H1 (cell line): ENCODE data around the gene BACE1. TPM values are rescaled to one million over a fixed set of nuclear protein-coding genes. Genes with fewer than 3 reads are reported as not detected.

Experiments used
- CTCF ChIA-PET: fragments of 300-600 bp; sonication (Branson Sonifier 250); formaldehyde crosslinking; loops from one replicate; lab custom pipeline; 2021; ENCODE audit not compliant: partially characterized antibody; lab: Charles Lee
- POLR2A ChIA-PET: fragments of 300-600 bp; sonication (Branson Sonifier 250); formaldehyde crosslinking; loops from one replicate; lab custom pipeline; 2021; ENCODE audit warnings: inconsistent platforms; ENCODE audit not compliant: partially characterized antibody; lab: Charles Lee
- DNase-seq, 2 experiments: peaks; one replicate each; pipeline versions ENCODE4 v3.0.0 to v3.0.0-alpha.2; 2010 to 2022; ENCODE audit warnings: low spot score in 2 of 2, low read depth in 1 of 2, mixed read lengths in 1 of 2
- FAIRE-seq: peaks from 2 replicates; lab custom pipeline; 2011; peaks lifted over from hg19 to GRCh38; lab: Jason Lieb, UNC
- H2AFZ ChIP-seq: 2 replicates; pipeline ENCODE4 v1.8.1; 2012; ENCODE audit warnings: low read length, inconsistent platforms
- H2AK5ac ChIP-seq: 2 replicates; pipeline ENCODE4 v1.6.1; 2013; ENCODE audit warnings: low read depth, low read length
- H2BK120ac ChIP-seq: replicated peaks from 2 replicates; pipeline ENCODE3; 2013; ENCODE audit warnings: low read depth, low read length, inconsistent platforms
- H2BK12ac ChIP-seq: 2 replicates; pipeline ENCODE4 v1.6.1; 2013; ENCODE audit warnings: low read depth, low read length
- H2BK15ac ChIP-seq: 2 replicates; pipeline ENCODE4 v1.6.1; 2013; ENCODE audit warnings: low read length
- H2BK20ac ChIP-seq: 2 replicates; pipeline ENCODE4 v1.6.1; 2013; ENCODE audit warnings: low read length
- H2BK5ac ChIP-seq: 2 replicates; pipeline ENCODE4 v1.6.1; 2013; ENCODE audit warnings: low read depth, low read length
- H3K14ac ChIP-seq: 2 replicates; pipeline ENCODE4 v1.6.1; 2013; ENCODE audit warnings: inconsistent platforms; ENCODE audit not compliant: insufficient read length
- H3K18ac ChIP-seq: 2 replicates; pipeline ENCODE4 v1.6.1; 2013; ENCODE audit warnings: low read length; ENCODE audit errors: extremely low read depth
- H3K23ac ChIP-seq: 2 replicates; pipeline ENCODE4 v1.6.1; 2013; ENCODE audit warnings: inconsistent platforms; ENCODE audit not compliant: insufficient read length
- H3K23me2 ChIP-seq: 2 replicates; pipeline ENCODE4 v1.6.1; 2013; ENCODE audit warnings: low read depth, low read length
- H3K27ac ChIP-seq: 2 replicates; pipeline ENCODE4 v1.6.1; 2011; ENCODE audit warnings: low read depth, low read length, inconsistent platforms
- H3K27me3 ChIP-seq, 4 experiments: replicated peaks in 1 of 4; 1 replicate in 1 of 4; 2 replicates in 3 of 4; pipeline versions ENCODE4 v1.6.1 to v1.8.1; 2011 to 2013; ENCODE audit warnings: low read length in 3 of 4, mild to moderate bottlenecking in 3 of 4, inconsistent platforms in 2 of 4, mixed read lengths in 2 of 4, moderate library complexity in 1 of 4; ENCODE audit not compliant: control insufficient read depth in 3 of 4, insufficient read depth in 3 of 4; ENCODE audit errors: extremely low read depth in 1 of 4
- H3K36me3 ChIP-seq, 4 experiments: 2 replicates each; pipeline versions ENCODE4 v1.6.1 to v1.8.1; 2011 to 2013; ENCODE audit warnings: mild to moderate bottlenecking in 4 of 4, low read length in 3 of 4, moderate library complexity in 2 of 4, control low read depth in 1 of 4, inconsistent platforms in 1 of 4; ENCODE audit not compliant: insufficient read depth in 4 of 4, control insufficient read depth in 2 of 4
- H3K4ac ChIP-seq: replicated peaks from 2 replicates; pipeline ENCODE3; 2013; ENCODE audit warnings: low read length, low read depth, mixed read lengths, inconsistent platforms; ENCODE audit not compliant: insufficient read length
- H3K4me1 ChIP-seq, 4 experiments: replicated peaks in 1 of 4; 1 replicate in 1 of 4; 2 replicates in 3 of 4; pipeline versions ENCODE4 v1.6.1 to v1.8.1; 2011 to 2013; ENCODE audit warnings: low read length in 3 of 4, inconsistent platforms in 2 of 4, mixed read lengths in 1 of 4; ENCODE audit not compliant: insufficient read depth in 4 of 4, control insufficient read depth in 3 of 4
- H3K4me2 ChIP-seq, 2 experiments: 2 replicates each; pipeline versions ENCODE4 v1.6.1 to v1.8.1; 2011 to 2013; ENCODE audit warnings: low read depth in 2 of 2, low read length in 2 of 2, control low read depth in 1 of 2, inconsistent platforms in 1 of 2, mild to moderate bottlenecking in 1 of 2; ENCODE audit not compliant: insufficient read depth in 1 of 2
- H3K4me3 ChIP-seq, 4 experiments: fragments of 200-600, 300-600 bp in 1 of 4; sonication (generic), shearing (Covaris generic), sonication (Bioruptor Twin) in 1 of 4; 2 replicates each; pipeline versions ENCODE4 v1.5.1 to v1.8.1; 2011 to 2016; ENCODE audit warnings: low read length in 4 of 4, low read depth in 3 of 4, control low read depth in 2 of 4, inconsistent platforms in 2 of 4, mild to moderate bottlenecking in 2 of 4, mixed read lengths in 1 of 4, moderate library complexity in 1 of 4; ENCODE audit not compliant: insufficient read depth in 2 of 4; ENCODE audit errors: extremely low read depth in 1 of 4
- H3K56ac ChIP-seq: replicated peaks from 2 replicates; pipeline ENCODE3; 2013; ENCODE audit warnings: low read depth, mild to moderate bottlenecking, mixed read lengths, low read length, inconsistent platforms; ENCODE audit not compliant: insufficient read length
- H3K79me1 ChIP-seq: 2 replicates; pipeline ENCODE4 v1.6.1; 2013; ENCODE audit warnings: low read depth, low read length, control low read depth
- H3K79me2 ChIP-seq, 2 experiments: 2 replicates each; pipeline versions ENCODE4 v1.6.1 to v1.8.1; 2012 to 2013; ENCODE audit warnings: low read length in 2 of 2, mild to moderate bottlenecking in 2 of 2, inconsistent platforms in 1 of 2; ENCODE audit not compliant: insufficient read depth in 2 of 2, control insufficient read depth in 1 of 2
- H3K9ac ChIP-seq, 4 experiments: replicated peaks in 1 of 4; 1 replicate in 1 of 4; 2 replicates in 3 of 4; pipeline versions ENCODE4 v1.6.1 to v1.8.1; 2011 to 2013; ENCODE audit warnings: low read depth in 3 of 4, low read length in 3 of 4, control low read depth in 2 of 4, mild to moderate bottlenecking in 2 of 4, moderate library complexity in 2 of 4, inconsistent platforms in 1 of 4; ENCODE audit errors: extremely low read depth in 1 of 4
- H3K9me3 ChIP-seq, 2 experiments: 2 replicates each; pipeline versions ENCODE4 v1.6.1 to v1.8.1; 2012 to 2013; ENCODE audit warnings: mild to moderate bottlenecking in 2 of 2, moderate library complexity in 2 of 2, control low read depth in 1 of 2, inconsistent platforms in 1 of 2, low read depth in 1 of 2, low read length in 1 of 2, mixed read lengths in 1 of 2; ENCODE audit not compliant: insufficient read depth in 2 of 2
- H4K20me1 ChIP-seq, 2 experiments: replicated peaks in 1 of 2; 2 replicates each; pipeline versions ENCODE3 to v1.8.1; 2011 to 2013; ENCODE audit warnings: inconsistent platforms in 2 of 2, low read length in 2 of 2, mild to moderate bottlenecking in 1 of 2; ENCODE audit not compliant: insufficient read depth in 2 of 2, control insufficient read depth in 1 of 2
- H4K5ac ChIP-seq: 2 replicates; pipeline ENCODE4 v1.6.1; 2013; ENCODE audit warnings: low read length, low read depth, mixed read lengths, inconsistent platforms; ENCODE audit not compliant: insufficient read length
- H4K8ac ChIP-seq: 2 replicates; pipeline ENCODE4 v1.8.0; 2013; ENCODE audit warnings: mild to moderate bottlenecking, moderate library complexity, low read length, inconsistent platforms; ENCODE audit not compliant: insufficient read depth; ENCODE audit errors: extremely low read depth
- H4K91ac ChIP-seq: replicated peaks from 2 replicates; pipeline ENCODE3; 2013; ENCODE audit warnings: low read length, mixed read lengths, inconsistent platforms; ENCODE audit not compliant: insufficient read length
- ATF2 ChIP-seq: IDR thresholded peaks from 2 replicates; pipeline ENCODE4 v1.6.1; 2012; ENCODE audit warnings: low read length, inconsistent platforms
- ATF3 ChIP-seq: IDR thresholded peaks from 2 replicates; pipeline ENCODE4 v1.6.1; 2011; ENCODE audit warnings: low read depth, mild to moderate bottlenecking, low read length; ENCODE audit not compliant: insufficient read depth
- GTF2F1 ChIP-seq: IDR thresholded peaks from 2 replicates; pipeline ENCODE4 v1.6.1; 2012; ENCODE audit warnings: low read depth, low read length, improper control_type of control experiment, borderline replicate concordance
- KDM4A ChIP-seq: IDR thresholded peaks from one replicate; pipeline ENCODE4 v1.7.1; 2012; ENCODE audit warnings: low read depth, mild to moderate bottlenecking, moderate library complexity, low read length, inconsistent platforms; ENCODE audit not compliant: severe bottlenecking
- NRF1 ChIP-seq: IDR thresholded peaks from 2 replicates; pipeline ENCODE4 v1.6.1; 2011; ENCODE audit warnings: mild to moderate bottlenecking, low read depth, low read length, improper control_type of control experiment
- RAD21 ChIP-seq, 2 experiments: IDR thresholded peaks in 1 of 2; conservative IDR thresholded peaks in 1 of 2; 2 replicates each; pipeline ENCODE4 v1.6.1; 2011; ENCODE audit warnings: low read depth in 2 of 2, low read length in 2 of 2, improper control_type of control experiment in 1 of 2, inconsistent platforms in 1 of 2, mild to moderate bottlenecking in 1 of 2, moderate library complexity in 1 of 2
- SAP30 ChIP-seq: fragments of 300-600 bp; sonication (generic); IDR thresholded peaks from 2 replicates; pipeline ENCODE4 v1.7.1; 2012; ENCODE audit warnings: low read length, moderate library complexity, mild to moderate bottlenecking, inconsistent platforms; ENCODE audit not compliant: insufficient read depth, insufficient replicate concordance
- SIX5 ChIP-seq: IDR thresholded peaks from 2 replicates; pipeline ENCODE4 v1.6.1; 2011; ENCODE audit warnings: mild to moderate bottlenecking, low read depth, low read length
- SP1 ChIP-seq: IDR thresholded peaks from 2 replicates; pipeline ENCODE4 v1.6.1; 2011; ENCODE audit warnings: low read depth, low read length
- USF2 ChIP-seq: IDR thresholded peaks from 2 replicates; pipeline ENCODE4 v1.6.1; 2011; ENCODE audit warnings: low read length, improper control_type of control experiment
- WGBS, 2 experiments: shearing (Covaris generic) in 1 of 2; methylation state at CpG; one replicate each; pipeline versions ENCODE4 v1.1.6 to v1.1.7; 2013 to 2015; ENCODE audit warnings: low lambda C conversion rate in 2 of 2, mixed read lengths in 2 of 2, inconsistent platforms in 1 of 2, low coverage in 1 of 2, missing lambda C conversion rate in 1 of 2; ENCODE audit not compliant: insufficient replicate concordance in 2 of 2, insufficient coverage in 1 of 2, insufficient read length in 1 of 2; ENCODE audit errors: extremely low coverage in 1 of 2, missing lambda C conversion rate in 1 of 2; 5-methylcytosine and 5-hydroxymethylcytosine counted together
- polyA plus RNA-seq, 7 experiments: library from polyadenylated mRNA; depleted of rRNA in 3 of 7; stranded (reverse) in 5 of 7; unstranded in 2 of 7; fragments of >200 nt in 5 of 7; fragments of 200-250 nt in 2 of 7; gene quantifications; 1 replicate in 5 of 7; 2 replicates in 1 of 7; 4 replicates in 1 of 7; pipeline versions ENCODE4 v1.2.1 to v1.2.3, GENCODE V29; 2011 to 2013; ENCODE audit warnings: missing spikeins in 2 of 7, mixed read lengths in 2 of 7
- total RNA-seq: library from RNA; stranded (reverse); fragmentation: NEBNext Ultra II Directional; extraction: Animal tissue kit (Norgen Biotek cat#: 25700); gene quantifications from 2 replicates; pipeline ENCODE4 v1.2.1, GENCODE V29; 2021

BACE1 gene
- total and polyA plus RNA-seq, 2 of the 8 experiments (the other 6 are each of a cell fraction or from before 2014, with no cell fraction given) = 7.7 to 7.9 TPM

- CTCF ChIA-PET = interaction anchor here (0.7 kb wide), 1 partner anchor 10 kb away, joined by 4 read pairs; no protein-coding TSS in a partner anchor
- no peak overlapping the region for H4K8ac ChIP-seq
- 98% methylated on average over 2 of the region's 2 CpGs; no CpG with 5 or more reads in 1 of the 2 experiments for WGBS, 2 experiments
- no peak overlapping the region for H3K14ac ChIP-seq
- H3K4ac ChIP-seq = no peak overlapping the region
- H4K20me1 ChIP-seq = no peaks in the 10 kb centered on the region
- no peaks in the 10 kb centered on the region for H3K79me1 ChIP-seq
- peaks cover 18 to 61% (median 32%) of the 10 kb centered on the region in 4 experiments for H3K36me3 ChIP-seq
- H3K27me3 ChIP-seq = no peaks in the 10 kb centered on the region
- no peaks in the 10 kb centered on the region for H3K79me2 ChIP-seq
- no peak overlapping the region for H3K9ac ChIP-seq
- POLR2A ChIA-PET = no interaction called here
- no peak overlapping the region for H2BK15ac ChIP-seq
- H2BK120ac ChIP-seq = no peak overlapping the region
- no peak overlapping the region for H3K18ac ChIP-seq
- no peaks in the 10 kb centered on the region for H3K9me3 ChIP-seq
- no peak overlapping the region for H3K23ac ChIP-seq
- H2BK5ac ChIP-seq = no peak overlapping the region
- no peak overlapping the region for H3K27ac ChIP-seq
- H3K4me2 ChIP-seq = no peak overlapping the region
- H2AFZ ChIP-seq = no peak overlapping the region
- no peak overlapping the region for H3K4me3 ChIP-seq
- H3K56ac ChIP-seq = no peak overlapping the region
- H2BK20ac ChIP-seq = no peak overlapping the region
- DNase-seq = no peak
- H3K4me1 ChIP-seq = no peaks in the 10 kb centered on the region
- H2AK5ac ChIP-seq = no peak overlapping the region
- H4K91ac ChIP-seq = no peak overlapping the region
- H3K23me2 ChIP-seq = no peaks in the 10 kb centered on the region
- H2BK12ac ChIP-seq = no peak overlapping the region
- H4K5ac ChIP-seq = no peak overlapping the region
- FAIRE-seq = no peak
- TF ChIP-seq SAP30 (no peak), SIX5 (no peak), KDM4A (no peak), SP1 (no peak), USF2 (no peak), RAD21 (IDR thresholded peaks at IDR 0.05 in 1 of 2, conservative IDR thresholded peaks at IDR 0.05 in 1 of 2; ENCODE audit: low read depth in 2 of 2, low read length in 2 of 2) (no peak), ATF3 (no peak), GTF2F1 (no peak), ATF2 (no peak), NRF1 (no peak)
Measured at GRCh38 chr11:117284053-117284452, 32.0 kb downstream of the BACE1 start.
